Colonic mucosa (tissue), 4 donors: Measurements from ENCODE around the gene PARD3B. TPM values are rescaled to one million over a fixed set of nuclear protein-coding genes. Genes with fewer than 3 reads are reported as not detected.

Experiments used
- DNase-seq: peaks from one replicate; pipeline ENCODE4 v3.0.0-alpha.2; 2020
- H3K27ac ChIP-seq: fragments of 200-600 bp; one replicate; pipeline ENCODE4 v1.8.0; 2021
- H3K27me3 ChIP-seq: fragments of 200-600 bp; one replicate; pipeline ENCODE4 v1.8.0; 2021
- H3K36me3 ChIP-seq: fragments of 200-600 bp; one replicate; pipeline ENCODE4 v1.8.0; 2021
- H3K4me1 ChIP-seq: fragments of 200-600 bp; one replicate; pipeline ENCODE4 v1.8.0; 2021; ENCODE audit warnings: mild to moderate bottlenecking
- H3K4me3 ChIP-seq: fragments of 200-600 bp; one replicate; pipeline ENCODE4 v1.8.0; 2021
- H3K9ac ChIP-seq, 2 donors: one replicate each; pipeline ENCODE4 v1.7.0; 2013; ENCODE audit warnings: control low read depth in 2 of 2, low read depth in 2 of 2, low read length in 2 of 2
- H3K9me3 ChIP-seq: fragments of 200-600 bp; one replicate; pipeline ENCODE4 v1.8.0; 2021
- CTCF ChIP-seq: fragments of 200-600 bp; IDR thresholded peaks from one replicate; pipeline ENCODE4 v1.8.0; 2022; ENCODE audit warnings: antibody characterized with exemption, mild to moderate bottlenecking
- intact Hi-C: fragments of 100-400 bp; cut with DNase I; formaldehyde crosslinking; loops from one replicate; pipeline ENCODE4 v1.14.1; 2022
- total RNA-seq, 2 donors: library from RNA; stranded (reverse); fragmentation: NEBNext Ultra II Directional in 1 of 2; extraction: Animal tissue kit (Norgen Biotek cat#: 25700) in 1 of 2; gene quantifications; one replicate each; pipeline ENCODE4 v1.2.1, GENCODE V29; 2021
- donor health status: healthy.
- donor health status: DM: no; HTN: no; CAD: no.
- donor health status: DM: no; HTN: no; CAD: no.

PARD3B gene
- total RNA-seq, 2 donors from 2014 or later = 20.0 to 24.2 TPM

- no peak overlapping the region for H3K4me3 ChIP-seq
- intact Hi-C loops = no loop called here
- no peak overlapping the region for H3K27ac ChIP-seq
- no peaks in the 10 kb centered on the region for H3K27me3 ChIP-seq
- no peak for TF ChIP-seq CTCF
- no peaks in the 10 kb centered on the region for H3K4me1 ChIP-seq
- H3K36me3 ChIP-seq = no peaks in the 10 kb centered on the region
- H3K9me3 ChIP-seq = no peaks in the 10 kb centered on the region
- no peak overlapping the region for H3K9ac ChIP-seq
- no peak for DNase-seq
Observed at GRCh38 chr2:205169464-205169863, 624.2 kb downstream of the PARD3B start.

GRCh38 chr2:205170399-205170798 is 625.1 kb downstream of the PARD3B start:
- DNase-seq = no peak
- H3K36me3 ChIP-seq = no peaks in the 10 kb centered on the region
- H3K9ac ChIP-seq = no peak overlapping the region
- no peaks in the 10 kb centered on the region for H3K4me1 ChIP-seq
- no peaks in the 10 kb centered on the region for H3K27me3 ChIP-seq
- intact Hi-C loops = no loop called here
- TF ChIP-seq CTCF = no peak
- no peak overlapping the region for H3K27ac ChIP-seq
- no peak overlapping the region for H3K4me3 ChIP-seq
- H3K9me3 ChIP-seq = no peaks in the 10 kb centered on the region

- no peak for TF ChIP-seq CTCF
- intact Hi-C loops = no loop called here
- H3K27me3 ChIP-seq = no peaks in the 10 kb centered on the region
- no peak overlapping the region for H3K27ac ChIP-seq
- no peak overlapping the region for H3K9ac ChIP-seq
- no peaks in the 10 kb centered on the region for H3K9me3 ChIP-seq
- DNase-seq = no peak
- no peaks in the 10 kb centered on the region for H3K36me3 ChIP-seq
- no peak overlapping the region for H3K4me3 ChIP-seq
- H3K4me1 ChIP-seq = no peaks in the 10 kb centered on the region
Observed at GRCh38 chr2:205171261-205171940, 626.1 kb downstream of the PARD3B start.

- no peak for TF ChIP-seq CTCF
- Histone ChIP-seq H3K9ac (no peak overlapping the region), H3K27ac (no peak overlapping the region), H3K27me3 (no peaks in the 10 kb centered on the region), H3K4me1 (no peaks in the 10 kb centered on the region), H3K4me3 (no peak overlapping the region), H3K9me3 (no peaks in the 10 kb centered on the region), H3K36me3 (no peaks in the 10 kb centered on the region)
- no peak for DNase-seq
- intact Hi-C loops = no loop called here
Observed at GRCh38 chr2:205175831-205176230, 630.6 kb downstream of the PARD3B start.

GRCh38 chr2:205176546-205176945 is 631.3 kb downstream of the PARD3B start:
- no peak for TF ChIP-seq CTCF
- H3K27ac ChIP-seq = no peak overlapping the region
- intact Hi-C loops = no loop called here
- H3K36me3 ChIP-seq = no peaks in the 10 kb centered on the region
- DNase-seq = no peak
- H3K27me3 ChIP-seq = no peaks in the 10 kb centered on the region
- H3K9ac ChIP-seq = no peak overlapping the region
- no peaks in the 10 kb centered on the region for H3K4me1 ChIP-seq
- H3K9me3 ChIP-seq = no peaks in the 10 kb centered on the region
- H3K4me3 ChIP-seq = no peak overlapping the region
